Hematopoietic multipotent progenitor cell treated with erythropoietin and hydrocortisone succinate and interleukin-3 and kit ligand, for 8 days (in vitro differentiated cells): Measurements from ENCODE around the gene IQSEC1.

ENCODE experiments used
- DNase-seq: peaks from one replicate; pipeline ENCODE4 v3.0.0-alpha.2; 2015

Gene IQSEC1

GRCh38 chr3:12995389-12996180, 77.6 kb downstream of the IQSEC1 start:
- peak; percentile 51 for DNase-seq

GRCh38 chr3:12994607-12995388, 78.4 kb downstream of the IQSEC1 start:
- DNase-seq: peak; percentile 88

GRCh38 chr3:12994357-12994606, 78.9 kb downstream of the IQSEC1 start:
- DNase-seq: no peak

- no peak for DNase-seq
Observed at GRCh38 chr3:12993517-12994356, 79.5 kb downstream of the IQSEC1 start.

GRCh38 chr3:12992629-12993516, 80.4 kb downstream of the IQSEC1 start:
- peak; percentile 34 for DNase-seq

- no peak for DNase-seq
Observed at GRCh38 chr3:12991861-12992281, 81.4 kb downstream of the IQSEC1 start.

GRCh38 chr3:12991481-12991837, 81.8 kb downstream of the IQSEC1 start:
- no peak for DNase-seq

GRCh38 chr3:12990781-12991480, 82.3 kb downstream of the IQSEC1 start:
- no peak for DNase-seq

- no peak for DNase-seq
Observed at GRCh38 chr3:12990306-12990705, 82.9 kb downstream of the IQSEC1 start.

GRCh38 chr3:12988728-12989454, 84.3 kb downstream of the IQSEC1 start:
- DNase-seq: no peak

- no peak for DNase-seq
Observed at GRCh38 chr3:12987602-12988001, 85.6 kb downstream of the IQSEC1 start.

GRCh38 chr3:12986986-12987385, 86.2 kb downstream of the IQSEC1 start:
- no peak for DNase-seq

GRCh38 chr3:12986521-12986920, 86.7 kb downstream of the IQSEC1 start:
- no peak for DNase-seq

GRCh38 chr3:12986031-12986430, 87.2 kb downstream of the IQSEC1 start:
- no peak for DNase-seq

GRCh38 chr3:12985148-12985547, 88.1 kb downstream of the IQSEC1 start:
- DNase-seq: no peak

- peak; percentile 94 for DNase-seq
Observed at GRCh38 chr3:12984023-12984823, 89.0 kb downstream of the IQSEC1 start.

- DNase-seq: no peak
Observed at GRCh38 chr3:12983319-12983718, 89.9 kb downstream of the IQSEC1 start.

- no peak for DNase-seq
Observed at GRCh38 chr3:12982619-12983101, 90.6 kb downstream of the IQSEC1 start.

- no peak for DNase-seq
Observed at GRCh38 chr3:12981306-12982275, 91.6 kb downstream of the IQSEC1 start.
